Measurements from ENCODE around the gene LRMDA.

The LRMDA gene

DNA sequence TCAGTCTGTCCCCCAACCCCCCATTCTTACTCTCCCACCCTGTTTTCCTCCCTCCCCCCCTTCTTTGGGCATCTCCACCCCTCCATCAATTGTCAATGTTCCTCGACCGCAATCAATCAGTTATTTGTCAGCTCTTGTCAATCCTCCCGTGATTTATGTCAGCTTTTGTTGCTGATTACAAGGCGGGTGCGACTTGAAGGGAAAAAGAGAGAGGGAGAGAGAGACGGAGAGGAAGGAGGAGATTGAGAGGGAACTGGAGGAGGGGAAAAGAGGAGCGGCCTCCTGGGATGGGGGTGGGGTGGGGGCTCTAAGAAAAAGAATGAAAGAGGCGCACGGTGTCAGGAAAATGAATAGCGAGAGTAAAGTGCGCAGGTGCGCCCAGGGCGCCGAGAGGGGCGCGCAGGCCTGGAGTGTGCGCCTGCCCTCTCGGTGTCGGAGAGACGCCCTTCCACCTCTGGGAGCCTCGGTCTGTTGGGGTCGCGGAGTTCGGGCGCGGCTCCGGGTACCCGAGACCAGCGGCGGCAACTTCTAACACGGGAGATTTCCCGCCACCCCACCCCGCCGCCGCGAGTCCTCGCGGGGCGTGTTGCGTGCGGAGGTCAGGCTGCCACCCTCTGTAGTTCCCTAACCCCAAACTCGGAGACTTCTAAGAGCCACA, 28.8 kb upstream of the LRMDA start:
- DNase-seq (ENCODE audit: low spot score) = no peak

DNA sequence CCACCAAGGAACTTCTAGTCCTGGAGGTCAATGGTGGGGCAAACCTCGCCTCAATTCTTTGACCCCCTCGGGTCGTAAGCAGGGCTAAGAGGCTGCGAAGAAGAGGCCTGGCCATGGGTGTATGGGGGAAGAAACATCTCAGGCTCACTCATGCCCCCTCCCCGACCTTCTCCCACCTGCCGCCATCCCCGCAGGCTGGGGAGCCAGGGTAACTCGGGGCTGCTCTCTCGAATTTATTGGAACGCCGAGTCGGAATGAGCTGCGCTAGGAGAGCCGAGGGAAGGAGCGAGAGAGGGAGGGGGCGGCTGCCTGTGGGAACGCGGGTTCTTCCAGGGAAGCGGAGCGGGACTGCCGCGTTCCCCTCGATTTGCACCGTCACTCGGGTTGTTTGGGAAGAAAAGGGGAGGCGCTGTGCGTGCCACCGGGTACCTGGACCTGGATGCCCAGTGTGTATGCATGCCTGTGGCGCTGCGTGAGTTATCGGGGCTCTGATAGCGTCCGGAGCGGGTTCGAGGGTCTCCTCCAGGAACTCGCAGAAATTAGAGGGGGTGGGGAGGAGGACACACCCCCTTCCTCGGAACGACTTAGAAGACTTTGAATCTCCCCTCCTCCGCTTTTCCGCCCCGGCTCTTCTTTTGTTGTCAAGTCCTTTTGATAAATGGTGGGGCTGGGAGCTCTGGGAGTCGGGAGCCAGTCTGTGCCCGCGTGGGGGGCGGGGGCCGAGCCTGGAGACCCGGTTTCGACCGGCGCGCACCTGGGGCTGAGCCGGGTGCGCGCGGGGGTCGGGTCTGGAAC, 28.1 kb upstream of the LRMDA start:
- no peak for DNase-seq (ENCODE audit: low spot score)

GRCh38 chr10:75403939-75404814, 27.2 kb upstream of the LRMDA start:
- no peak for DNase-seq (ENCODE audit: low spot score)

DNA sequence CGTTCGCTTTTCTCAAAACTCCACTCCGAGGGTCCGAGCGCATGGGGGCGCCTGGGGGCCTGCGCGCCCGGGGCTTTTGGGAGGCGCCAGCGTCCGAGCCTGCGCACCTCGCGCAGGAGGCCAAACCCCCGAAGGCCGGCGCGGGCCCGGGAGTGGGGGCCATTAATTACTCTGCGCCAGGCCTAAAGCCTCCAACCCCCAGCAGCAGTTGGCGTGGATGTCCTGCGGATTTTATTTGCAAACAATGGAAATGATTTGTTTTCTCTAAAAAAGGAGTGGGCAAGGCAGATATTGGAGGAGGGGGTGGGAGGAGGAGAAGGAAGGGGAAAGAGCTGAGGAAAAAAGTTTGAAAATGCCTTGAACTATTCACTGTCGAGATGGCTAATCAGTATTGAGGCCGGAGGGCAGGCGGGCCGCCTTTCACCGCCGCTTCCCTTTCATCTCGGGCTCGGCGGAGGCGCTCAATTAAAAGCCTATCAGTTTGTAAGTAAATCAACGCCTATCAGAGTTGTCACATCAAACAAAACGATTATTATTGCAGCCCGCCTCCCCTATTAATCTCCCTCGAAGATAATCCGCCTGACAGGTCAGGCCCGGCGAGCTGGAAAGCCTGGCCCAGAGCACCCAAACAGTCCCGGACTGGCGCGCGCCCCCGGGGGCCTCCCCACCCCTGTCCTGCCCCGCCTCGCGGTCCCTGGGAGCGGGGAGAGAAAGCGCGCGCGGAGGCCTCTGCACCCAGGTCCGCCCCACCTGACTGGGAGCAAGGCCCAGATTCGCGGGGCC, 26.4 kb upstream of the LRMDA start:
- no peak for DNase-seq (ENCODE audit: low spot score)

DNA sequence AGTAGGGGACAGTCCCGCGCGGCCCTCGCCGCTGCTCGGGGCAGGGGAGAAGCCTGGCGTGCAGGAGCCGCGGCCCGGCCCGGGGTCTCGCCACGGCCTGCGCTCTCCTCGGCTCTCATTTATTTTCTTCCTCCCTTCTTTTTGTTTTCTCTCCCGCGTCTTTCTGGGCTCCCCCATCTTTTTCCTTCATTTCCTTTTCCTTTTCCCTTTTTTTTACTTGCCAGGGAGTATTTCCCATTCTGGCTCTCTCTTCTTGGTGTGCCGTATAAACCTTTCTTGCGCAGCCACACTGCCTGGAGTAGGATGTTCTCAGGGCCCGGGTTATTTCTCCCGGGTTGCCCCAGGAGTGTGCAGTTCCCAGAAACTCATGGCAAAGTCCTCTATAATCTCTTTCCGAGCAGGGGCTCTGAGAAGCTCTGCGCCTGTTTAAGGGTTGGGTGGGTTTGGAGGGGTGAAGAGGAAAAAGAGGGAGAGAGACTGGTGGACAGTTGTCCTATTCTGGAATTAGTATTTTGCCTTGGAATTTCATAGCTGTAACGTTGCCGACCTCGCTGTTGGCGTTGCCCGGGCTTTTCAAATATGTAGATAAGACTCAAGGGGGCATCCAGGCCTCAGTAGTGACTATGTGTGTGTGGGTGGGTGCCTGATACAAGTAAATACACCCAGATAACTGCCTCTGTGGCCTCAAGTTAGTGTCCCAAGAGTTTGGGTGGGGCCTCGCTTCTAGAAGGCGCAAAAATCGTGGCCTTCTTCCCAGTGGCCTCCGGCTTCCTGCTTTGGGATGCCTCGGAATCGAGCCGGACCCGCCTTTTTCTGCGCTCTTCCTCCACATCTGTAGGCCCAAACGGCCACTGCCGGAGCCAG, 25.6 kb upstream of the LRMDA start:
- no peak for DNase-seq (ENCODE audit: low spot score)

DNA sequence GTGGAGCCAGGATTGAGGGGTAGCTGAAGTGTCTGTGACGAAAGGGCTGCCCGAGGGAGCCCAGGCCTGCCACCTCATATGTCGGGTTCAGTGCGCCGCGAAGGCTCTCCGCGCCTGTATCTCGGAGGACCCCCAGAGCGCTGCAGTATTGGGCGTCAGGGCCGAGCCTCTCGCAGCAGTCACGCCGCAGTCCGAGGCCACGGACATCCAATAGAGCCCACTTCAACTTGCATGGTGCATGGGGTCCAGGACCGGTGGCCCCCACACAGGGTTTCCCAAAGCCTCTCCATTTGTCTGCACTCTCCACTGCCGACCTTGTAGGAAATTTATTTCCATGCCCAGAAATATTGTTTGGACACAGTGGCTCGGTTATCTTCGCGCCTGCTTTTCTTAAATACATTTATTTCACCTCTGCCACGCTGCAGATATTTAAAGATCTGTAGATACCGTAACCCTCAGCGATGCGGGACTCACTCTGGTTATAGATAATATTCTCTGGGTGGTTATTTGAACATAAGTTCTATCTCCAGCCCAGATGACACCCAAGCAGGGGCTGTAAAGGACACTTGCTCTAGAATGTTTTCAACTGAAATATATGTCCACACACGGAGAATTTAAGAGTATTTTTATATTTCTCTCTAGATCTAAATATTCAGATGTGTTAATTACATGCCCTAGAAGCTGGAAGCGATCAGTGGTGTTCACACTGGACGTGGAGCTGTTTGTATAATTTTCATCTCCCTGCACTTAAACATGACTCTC, 24.8 kb upstream of the LRMDA start:
- no peak for DNase-seq (ENCODE audit: low spot score)

DNA sequence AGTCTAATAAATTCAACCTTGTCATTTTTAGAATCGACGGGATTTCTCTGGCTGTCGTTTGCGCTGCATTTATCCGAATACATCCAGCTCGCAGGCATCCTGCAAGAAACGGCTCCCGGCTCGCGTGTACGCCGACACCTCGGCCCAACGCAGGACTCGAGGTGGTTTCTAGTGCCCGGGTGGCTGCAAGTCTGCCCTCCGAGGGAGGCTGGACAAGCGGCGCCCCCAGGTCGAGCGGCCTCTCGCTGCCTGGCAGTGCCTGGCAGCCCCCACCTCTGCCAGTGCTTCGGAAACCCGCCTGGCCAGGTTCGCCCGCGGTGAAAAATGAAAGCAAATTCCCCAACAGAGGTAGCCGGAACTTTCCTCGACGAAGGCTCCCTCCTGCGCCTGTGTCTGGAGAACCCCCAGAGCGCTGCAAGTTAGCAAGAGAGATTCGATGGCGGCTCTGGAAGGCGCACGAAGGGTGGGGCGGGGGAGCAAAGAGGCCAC, 24.2 kb upstream of the LRMDA start:
- DNase-seq (ENCODE audit: low spot score) = no peak

DNA sequence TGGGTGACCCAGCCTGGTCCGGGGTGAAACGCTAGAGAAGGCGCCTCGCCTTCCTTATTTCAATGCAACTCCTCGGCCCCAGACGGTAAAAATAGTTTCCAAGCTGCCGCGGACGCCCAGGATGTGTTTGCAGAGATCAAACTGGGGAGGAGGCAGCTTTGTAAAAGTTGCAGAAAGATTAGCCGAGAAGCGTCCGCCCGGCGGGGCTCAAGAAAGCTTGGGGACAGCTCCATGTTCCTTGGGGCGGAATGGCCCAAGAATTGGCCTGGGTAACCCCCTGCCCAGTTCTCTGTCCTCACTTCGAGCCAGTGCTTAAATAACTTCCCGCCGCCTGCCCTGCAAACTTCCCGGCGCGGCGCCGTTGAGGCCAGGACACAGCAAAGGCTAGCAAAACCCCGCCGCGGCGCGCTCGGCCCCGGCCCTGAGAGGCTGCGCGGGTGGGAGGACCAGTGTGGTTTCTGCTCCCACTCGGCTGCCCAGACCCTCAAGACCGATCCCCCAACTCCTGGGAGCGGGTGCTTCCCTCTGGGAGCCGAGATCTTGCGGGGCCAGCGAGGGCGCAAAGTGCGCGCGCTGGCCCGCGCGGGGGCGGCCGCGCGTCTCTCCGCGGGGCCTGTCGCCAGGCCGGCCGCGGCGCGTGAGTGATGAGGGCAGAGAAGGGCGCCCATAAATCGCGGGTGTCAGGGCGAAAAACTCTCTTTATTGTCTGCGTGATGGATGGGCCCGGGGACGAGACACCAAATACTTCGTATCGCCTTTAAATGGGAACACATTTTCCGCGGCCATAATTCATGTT, 23.5 kb upstream of the LRMDA start:
- DNase-seq (ENCODE audit: low spot score) = no peak

DNA sequence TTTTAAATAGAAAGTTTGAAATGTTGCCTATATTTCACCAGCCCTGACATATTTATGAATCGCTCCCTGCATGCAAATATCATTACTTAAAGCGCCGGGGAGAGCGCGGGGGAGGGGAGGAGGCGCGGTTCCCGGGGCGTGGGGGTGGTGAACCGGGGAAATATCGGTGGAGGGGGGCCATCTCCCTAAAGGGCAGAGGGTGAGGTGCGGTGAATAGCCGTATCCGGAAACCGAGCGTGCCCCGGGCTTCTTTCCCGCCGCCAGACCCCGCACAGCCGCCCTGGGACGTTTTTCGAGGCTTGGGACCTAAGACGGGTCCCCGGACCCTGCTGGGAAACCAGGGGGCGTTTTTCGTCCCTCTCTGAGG, 22.9 kb upstream of the LRMDA start:
- no peak for DNase-seq (ENCODE audit: low spot score)

DNA sequence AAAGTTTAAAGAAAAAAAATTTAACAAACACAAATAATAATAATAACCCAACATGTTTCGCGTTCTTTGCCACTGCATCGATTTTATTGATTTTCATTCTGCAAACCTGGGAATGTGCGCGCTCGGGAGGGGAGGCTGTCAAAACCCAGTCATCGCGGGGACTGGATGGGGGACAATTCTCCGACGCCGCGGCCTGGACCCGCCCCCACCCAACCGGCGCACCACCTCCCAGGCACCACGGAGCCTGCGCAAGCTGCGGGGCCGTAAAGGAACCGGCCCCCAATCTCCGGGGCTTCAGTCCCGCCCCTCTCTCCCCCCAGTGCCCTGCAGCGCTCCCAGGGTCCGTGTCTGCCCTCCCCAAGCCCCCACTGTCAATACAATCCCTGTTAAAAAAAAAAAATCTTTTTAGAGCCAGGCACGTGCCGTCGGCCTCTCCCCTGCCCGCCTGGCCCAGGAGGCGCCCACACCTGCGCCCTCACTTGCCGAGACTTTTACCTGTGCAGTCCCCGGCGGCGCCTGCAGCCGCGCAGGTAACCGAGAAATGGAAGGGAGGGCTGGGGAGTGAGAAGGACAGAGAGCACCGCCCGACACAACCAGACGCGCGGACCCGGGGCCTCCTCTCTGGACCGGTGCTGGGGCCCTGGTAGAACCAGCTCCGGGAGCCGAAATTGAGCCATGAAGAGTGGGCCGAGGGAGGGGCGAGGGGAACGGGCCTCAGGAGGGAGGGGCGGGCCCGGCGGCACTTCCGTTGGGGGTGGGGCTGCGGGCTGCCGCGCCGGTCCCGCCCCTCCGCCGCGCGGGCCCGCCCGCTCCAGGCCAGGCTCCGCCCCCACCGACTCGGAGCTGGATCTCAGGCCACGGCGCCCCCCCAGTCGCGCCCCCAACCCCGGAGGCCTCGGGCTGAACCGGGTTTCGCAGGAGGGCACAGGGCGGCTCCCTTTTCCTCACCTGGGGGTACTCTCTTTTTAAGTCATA, 22.2 kb upstream of the LRMDA start:
- DNase-seq (ENCODE audit: low spot score) = no peak

DNA sequence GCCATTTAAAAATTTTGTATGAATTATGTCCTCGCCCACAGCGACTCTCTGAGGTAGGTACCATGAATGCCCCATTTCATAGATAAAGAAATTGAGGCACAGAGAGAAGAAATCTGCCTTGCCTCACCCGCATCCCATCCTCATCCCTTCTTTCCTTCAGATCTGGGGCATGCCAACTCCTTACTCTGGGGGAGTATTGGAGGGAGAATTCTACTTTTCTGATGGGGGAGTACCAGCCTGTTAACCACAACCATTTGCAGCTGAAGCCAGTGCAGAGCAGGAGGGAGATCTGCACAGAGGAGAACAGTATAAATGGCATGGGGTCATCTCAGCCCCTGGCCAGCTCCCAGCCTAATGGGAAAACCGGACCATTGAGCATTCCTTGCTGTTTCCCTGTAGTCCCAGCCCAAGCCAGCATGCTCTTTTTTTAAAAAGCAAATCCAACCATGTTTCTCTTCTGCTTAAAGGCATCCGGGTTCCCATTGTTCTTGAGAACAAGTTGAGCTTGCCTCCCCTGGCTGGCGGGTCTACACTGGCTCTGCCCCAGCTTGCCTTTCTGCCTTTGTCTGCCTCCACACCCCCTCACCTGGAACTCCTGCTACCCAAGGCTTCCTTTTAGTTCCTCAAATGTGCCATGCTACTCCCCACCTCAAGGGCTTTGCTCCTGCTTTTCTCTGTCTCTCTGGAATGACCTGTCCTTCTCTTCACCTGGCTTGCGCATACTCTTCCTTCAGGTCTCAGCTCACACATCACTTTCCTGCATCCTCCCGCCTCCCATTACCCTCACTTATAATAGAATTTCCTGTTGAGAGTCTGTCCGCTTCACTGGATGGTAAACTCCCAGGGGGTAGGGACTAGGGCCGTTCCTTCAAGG, 21.1 kb upstream of the LRMDA start:
- no peak for DNase-seq (ENCODE audit: low spot score)

GRCh38 chr10:75414527-75414926, 16.9 kb upstream of the LRMDA start:
- DNase-seq (ENCODE audit: low spot score) = no peak

GRCh38 chr10:75417522-75417927, 13.9 kb upstream of the LRMDA start:
- DNase-seq (ENCODE audit: low spot score) = peak; percentile 81

GRCh38 chr10:75418293-75418692, 13.1 kb upstream of the LRMDA start:
- no peak for DNase-seq (ENCODE audit: low spot score)

DNA sequence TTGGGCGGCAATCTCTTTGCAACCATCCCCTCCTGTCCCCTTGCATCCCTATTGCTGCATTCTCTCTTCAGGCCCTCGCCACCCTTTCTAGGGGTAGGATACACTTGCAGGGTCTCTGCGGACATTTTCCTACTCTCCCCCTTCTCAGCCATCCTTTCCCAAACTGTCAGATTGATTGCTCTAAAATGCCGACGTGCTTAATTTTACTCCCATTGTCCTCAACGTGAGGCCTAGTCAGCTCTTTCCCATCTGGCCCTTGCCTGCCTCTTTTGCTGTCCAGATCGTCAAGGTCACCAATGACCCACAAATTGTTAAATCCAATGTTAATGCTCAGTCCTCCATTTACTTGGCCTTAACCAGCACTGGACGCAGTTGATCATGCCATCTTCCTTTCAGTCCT, 12.7 kb upstream of the LRMDA start:
- no peak for DNase-seq (ENCODE audit: low spot score)

GRCh38 chr10:75422913-75423312, 8.5 kb upstream of the LRMDA start:
- no peak for DNase-seq (ENCODE audit: low spot score)

DNA sequence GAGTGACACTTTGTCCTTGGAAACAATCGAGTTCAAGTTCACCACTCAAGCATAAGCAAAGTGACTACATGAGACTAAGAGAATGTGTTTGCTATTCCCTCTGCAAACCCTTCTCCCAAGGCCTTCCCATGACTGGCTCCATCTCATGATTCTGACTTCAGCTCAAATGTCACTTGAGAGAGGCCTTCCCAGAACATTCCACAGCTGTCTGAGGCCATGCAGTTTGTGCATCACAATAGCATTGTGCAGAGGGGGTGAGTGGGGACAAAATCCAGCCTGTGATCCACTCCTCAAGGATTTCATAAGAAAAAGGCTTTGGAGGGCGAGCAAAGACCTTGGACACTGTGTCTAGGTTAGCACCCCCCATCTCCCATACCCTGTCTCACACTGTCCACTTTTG, 6.9 kb upstream of the LRMDA start:
- DNase-seq (ENCODE audit: low spot score) = no peak

Measured in putamen (tissue), 1 donor.